GM19035 (cell line): ENCODE data around the gene NEDD8.
"Not testable (repeated sequence)": the region's sequence is repeated elsewhere in the genome, so short reads cannot be mapped to it uniquely, and the experiment has no call there.

ENCODE experiments used
- ATAC-seq: cut with Tn5 transposase; IDR thresholded peaks from one replicate; pipeline ENCODE4 v1.9.1; 2021; ENCODE audit not compliant: unreplicated experiment

Gene NEDD8

DNA sequence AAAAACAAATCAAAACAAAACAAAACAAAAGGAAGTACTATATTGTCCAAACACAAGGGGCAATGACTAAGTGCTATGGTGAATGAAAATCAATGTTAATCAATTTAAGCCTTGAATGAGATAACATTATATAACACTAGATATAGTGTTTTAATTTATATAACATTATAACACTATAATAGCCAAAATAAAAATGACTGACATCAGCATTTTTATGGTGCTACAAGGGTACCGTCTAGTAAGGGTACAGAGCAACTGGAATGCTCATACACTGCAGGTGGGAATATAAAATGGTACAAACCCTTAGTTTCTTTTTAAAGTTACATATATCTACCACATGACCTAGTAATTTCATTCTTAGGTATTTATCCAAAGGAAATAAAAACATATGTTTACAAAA, 5.7 kb downstream of the NEDD8 start:
- ATAC-seq, result no peak

- no peak for ATAC-seq
These were observed 7.5 kb downstream of the NEDD8 start for GRCh38 chr14:24224618-24225071.

DNA sequence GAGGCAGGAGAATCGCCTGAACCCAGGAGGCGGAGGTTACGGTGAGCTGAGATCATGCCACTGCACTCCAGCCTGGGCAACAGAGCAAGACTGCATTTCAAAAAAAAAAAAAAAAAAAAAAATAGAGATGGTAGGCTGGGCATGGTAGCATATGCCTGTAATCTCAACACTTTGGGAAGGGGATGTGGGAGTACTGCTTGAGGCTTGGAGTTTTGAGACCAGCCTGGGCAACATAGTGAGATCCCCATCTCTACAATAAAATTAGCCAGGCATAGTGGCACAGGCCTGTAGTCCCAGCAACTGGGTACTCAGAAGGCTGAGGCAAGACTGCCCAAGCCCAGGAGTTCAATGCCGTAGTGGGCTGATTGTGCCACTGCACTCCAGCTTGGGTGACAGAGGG, 9.2 kb downstream of the NEDD8 start:
- not testable (repeated sequence) for ATAC-seq

DNA sequence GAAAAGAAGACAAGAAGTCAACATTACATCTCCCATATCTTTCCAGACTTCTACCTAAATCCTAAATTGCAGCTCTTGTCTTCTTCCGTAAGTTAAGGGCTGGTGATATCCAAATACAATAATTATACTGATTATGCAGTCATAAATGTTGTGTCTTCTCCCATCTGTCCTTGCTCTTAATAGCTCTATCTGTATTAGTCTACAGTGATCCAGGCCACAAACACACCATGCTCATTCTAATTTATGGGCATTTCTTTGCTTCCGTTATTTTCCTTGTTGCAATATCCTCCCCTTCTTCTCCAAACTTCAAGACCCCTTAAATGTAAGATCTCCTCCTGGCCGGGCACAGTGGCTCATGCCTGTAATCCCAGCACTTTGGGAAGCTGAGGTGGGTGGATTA, 12.6 kb downstream of the NEDD8 start:
- ATAC-seq, result no peak

DNA sequence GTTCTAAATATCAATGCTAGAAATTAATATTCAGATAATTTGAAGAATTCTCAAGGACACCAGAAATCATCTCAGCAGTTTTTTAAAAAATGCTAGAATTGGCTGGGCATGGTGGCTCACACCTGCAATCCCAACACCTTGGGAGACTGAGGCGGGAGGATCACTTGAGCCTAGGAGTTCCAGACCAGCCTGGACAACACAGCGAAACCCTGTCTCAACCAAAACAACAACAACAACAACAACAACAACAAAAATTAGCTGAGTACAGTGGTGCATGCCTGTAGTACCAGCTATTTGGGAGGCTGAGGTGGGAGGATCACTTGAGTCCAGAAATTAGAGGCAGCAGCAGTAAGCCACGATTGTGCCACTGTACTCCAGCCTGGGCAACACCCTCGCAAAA, 13.1 kb downstream of the NEDD8 start:
- ATAC-seq, result no peak

DNA sequence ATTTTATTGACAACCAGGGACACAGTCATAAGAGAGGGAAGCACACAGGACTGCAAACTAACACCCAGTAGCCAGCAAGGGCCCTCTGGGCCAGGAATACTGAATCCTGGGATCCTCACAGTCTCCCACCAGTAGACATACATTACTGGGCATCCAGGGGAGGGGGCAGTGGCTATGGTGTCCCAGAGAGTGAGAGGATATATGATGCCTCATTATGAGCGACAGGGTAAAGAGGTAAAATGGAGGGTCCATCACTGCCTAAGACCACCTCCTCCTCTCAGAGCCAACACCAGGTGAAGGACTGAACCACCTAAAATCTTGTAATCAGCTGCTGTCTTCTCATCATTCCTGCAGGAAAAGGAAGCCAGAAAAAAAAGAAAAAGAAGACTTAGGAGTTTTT, 15.3 kb downstream of the NEDD8 start:
- ATAC-seq, result not testable (repeated sequence)

DNA sequence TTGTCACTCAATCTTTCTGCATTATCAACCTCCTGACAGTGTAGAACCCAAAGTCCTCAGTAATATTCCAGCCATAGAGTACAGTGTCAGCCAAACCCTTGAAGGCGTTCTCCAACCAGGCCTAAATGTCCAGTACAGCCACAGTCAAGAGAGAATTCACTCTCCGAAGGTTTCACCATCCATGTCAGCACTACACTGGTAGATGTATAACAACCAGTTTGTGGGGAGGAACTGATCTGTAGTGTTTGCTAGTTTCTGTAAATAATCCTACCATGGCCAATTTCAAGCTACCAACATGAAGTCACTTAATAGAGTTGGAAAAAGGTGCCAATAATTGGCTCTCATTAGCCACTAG, 15.8 kb downstream of the NEDD8 start:
- ATAC-seq, result no peak

GRCh38 chr14:24215495-24216344, 16.4 kb downstream of the NEDD8 start, which contains the start of gene MDP1:
Gene MDP1, minus strand, starts transcription at chr14:24216066. Its CDS starts 111 bp downstream, at chr14:24215955.
- peak; percentile 65 for ATAC-seq

- ATAC-seq, result no peak
These were observed 18.1 kb downstream of the NEDD8 start for GRCh38 chr14:24213866-24214662.

GRCh38 chr14:24212924-24213865, 19.0 kb downstream of the NEDD8 start, which contains the start of gene CHMP4A:
Gene CHMP4A, minus strand, starts transcription at chr14:24213488. Its CDS starts 49 bp downstream, at chr14:24213439.
- peak; percentile 74 for ATAC-seq

DNA sequence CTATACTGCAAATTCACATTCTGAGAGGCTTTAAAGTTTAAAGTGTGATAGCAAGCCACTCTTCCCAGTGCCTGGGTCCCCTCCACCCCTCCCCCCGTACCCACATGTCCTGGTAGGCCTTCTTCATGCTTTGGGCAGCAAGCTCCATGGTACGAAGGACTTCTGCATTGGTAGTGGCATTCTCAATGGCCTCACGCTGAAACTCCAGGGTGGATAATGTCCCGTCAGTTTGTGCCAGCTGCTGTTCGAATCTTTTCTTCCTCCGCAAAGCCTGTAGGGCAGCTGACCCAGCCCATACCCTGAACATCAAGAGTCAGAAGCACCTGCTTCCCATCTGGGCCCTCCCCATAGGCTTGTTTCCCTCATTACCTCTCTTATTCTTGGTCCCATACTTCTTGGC, 20.9 kb downstream of the NEDD8 start:
- ATAC-seq, result no peak

- ATAC-seq, result no peak
These were observed 24.5 kb downstream of the NEDD8 start for GRCh38 chr14:24207625-24208024.

DNA sequence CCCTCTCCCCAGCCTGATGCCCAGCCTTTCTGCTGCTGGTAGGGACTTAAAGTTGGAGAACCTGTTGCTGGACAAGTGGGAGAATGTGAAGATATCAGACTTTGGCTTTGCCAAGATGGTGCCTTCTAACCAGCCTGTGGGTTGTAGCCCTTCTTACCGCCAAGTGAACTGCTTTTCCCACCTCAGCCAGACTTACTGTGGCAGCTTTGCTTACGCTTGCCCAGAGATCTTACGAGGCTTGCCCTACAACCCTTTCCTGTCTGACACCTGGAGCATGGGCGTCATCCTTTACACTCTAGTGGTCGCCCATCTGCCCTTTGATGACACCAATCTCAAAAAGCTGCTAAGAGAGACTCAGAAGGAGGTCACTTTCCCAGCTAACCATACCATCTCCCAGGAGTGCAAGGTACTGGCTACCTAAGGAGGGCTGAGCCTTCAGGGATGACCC, 25.0 kb downstream of the NEDD8 start:
- ATAC-seq, result no peak

DNA sequence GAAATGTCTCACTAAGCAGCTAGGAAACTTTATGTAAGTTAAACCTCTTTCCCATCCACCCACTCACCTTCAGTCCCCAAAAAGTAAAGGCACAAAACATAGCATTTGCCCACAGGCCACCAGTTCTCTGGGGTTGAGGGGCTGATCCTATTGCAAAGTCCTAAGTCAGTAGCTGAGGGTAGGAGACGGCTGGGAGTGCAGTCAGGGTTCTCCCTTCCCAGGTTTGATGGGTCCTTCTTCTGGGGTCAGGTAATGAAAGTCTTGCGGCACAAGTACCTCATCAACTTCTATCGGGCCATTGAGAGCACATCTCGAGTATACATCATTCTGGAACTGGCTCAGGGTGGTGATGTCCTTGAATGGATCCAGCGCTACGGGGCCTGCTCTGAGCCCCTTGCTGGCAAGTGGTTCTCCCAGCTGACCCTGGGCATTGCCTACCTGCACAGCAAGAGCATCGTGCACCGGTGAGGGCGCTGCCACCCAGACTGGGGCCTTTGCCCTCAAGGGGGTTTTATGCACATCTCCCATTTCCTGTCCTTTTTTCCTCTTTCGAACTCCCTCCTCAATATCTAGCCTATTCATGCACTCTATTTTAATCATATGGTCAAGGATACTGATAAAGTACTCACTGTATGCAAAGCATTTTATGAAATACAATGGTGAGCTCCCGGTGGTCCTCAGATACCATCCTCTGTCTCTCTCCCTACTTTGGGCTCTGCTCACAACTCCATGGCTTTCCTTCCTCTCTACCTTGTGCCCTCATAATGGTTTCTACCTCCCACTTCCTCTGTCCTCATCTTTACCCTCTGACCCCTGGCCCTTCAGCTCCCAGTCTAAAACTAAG, 25.7 kb downstream of the NEDD8 start:
- no peak for ATAC-seq

GRCh38 chr14:24204163-24205146, 27.7 kb downstream of the NEDD8 start:
- no peak for ATAC-seq

GRCh38 chr14:24203249-24203886, 28.8 kb downstream of the NEDD8 start:
- ATAC-seq, result not testable (repeated sequence)

DNA sequence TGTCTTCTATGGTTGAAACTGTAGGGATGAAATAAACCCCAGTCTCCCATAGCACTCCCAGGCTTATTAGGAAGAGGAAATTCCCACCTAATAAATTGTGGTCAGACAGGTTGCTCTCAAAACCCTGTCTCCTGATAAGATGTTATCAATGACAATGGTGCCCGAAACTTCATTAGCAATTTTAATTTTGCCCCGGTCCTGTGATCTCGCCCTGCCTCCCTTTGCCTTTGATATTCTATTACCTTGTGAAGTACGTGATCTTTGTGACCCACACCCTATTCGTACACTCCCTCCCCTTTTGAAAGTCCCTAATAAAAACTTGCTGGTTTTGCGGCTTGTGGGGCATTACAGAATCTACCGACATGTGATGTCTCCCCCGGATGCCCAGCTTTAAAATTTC, 29.6 kb downstream of the NEDD8 start:
- not testable (repeated sequence) for ATAC-seq
